Kidney (tissue), 14 donors: ENCODE data around the gene PROX2. TPM values are rescaled to one million over a fixed set of nuclear protein-coding genes. Genes with fewer than 3 reads are reported as not detected.

Source experiments
- DNase-seq, 5 donors: peaks; one replicate each; pipeline ENCODE4 v3.0.0-alpha.2; 2013 to 2020
- FAIRE-seq: peaks from 2 replicates; lab custom pipeline; 2012; peaks lifted over from hg19 to GRCh38; lab: Jason Lieb, UNC
- H3K27ac ChIP-seq, 2 donors: one replicate each; pipeline ENCODE4 v1.7.0; 2013; ENCODE audit warnings: low read depth in 2 of 2, low read length in 2 of 2, inconsistent platforms in 1 of 2
- H3K27me3 ChIP-seq: one replicate; pipeline ENCODE4 v1.7.1; 2013; ENCODE audit warnings: low read length, inconsistent platforms; ENCODE audit not compliant: control insufficient read depth, insufficient read depth
- H3K36me3 ChIP-seq, 3 donors: one replicate each; pipeline versions ENCODE4 v1.7.0 to v1.7.1; 2013; ENCODE audit warnings: low read length in 3 of 3, control low read depth in 1 of 3, inconsistent platforms in 1 of 3; ENCODE audit not compliant: insufficient read depth in 3 of 3, control insufficient read depth in 2 of 3
- H3K4me1 ChIP-seq, 3 donors: one replicate each; pipeline versions ENCODE4 v1.7.0 to v1.7.1; 2013; ENCODE audit warnings: low read length in 3 of 3, inconsistent platforms in 1 of 3, low read depth in 1 of 3; ENCODE audit not compliant: control insufficient read depth in 2 of 3, insufficient read depth in 2 of 3
- H3K4me3 ChIP-seq, 3 donors: one replicate each; pipeline versions ENCODE4 v1.7.0 to v1.8.1; 2013; ENCODE audit warnings: low read length in 3 of 3, control low read depth in 1 of 3, inconsistent platforms in 1 of 3
- H3K9ac ChIP-seq, 3 donors: one replicate each; pipeline versions ENCODE4 v1.7.0 to v1.7.1; 2013; ENCODE audit warnings: low read length in 3 of 3, control low read depth in 1 of 3, inconsistent platforms in 1 of 3
- H3K9me3 ChIP-seq, 3 donors: one replicate each; pipeline versions ENCODE4 v1.7.0 to v1.7.1; 2013; ENCODE audit warnings: low read length in 3 of 3, control low read depth in 1 of 3, inconsistent platforms in 1 of 3; ENCODE audit not compliant: control insufficient read depth in 2 of 3, insufficient read depth in 1 of 3
- CTCF ChIP-seq: IDR thresholded peaks from 3 replicates; pipeline ENCODE4 v1.5.1; 2012; ENCODE audit warnings: mild to moderate bottlenecking, moderate library complexity, borderline replicate concordance; ENCODE audit not compliant: insufficient read depth; ENCODE audit errors: extremely low read depth
- intact Hi-C: fragments of 100-400 bp; cut with DNase I; formaldehyde crosslinking; loops from one replicate; pipeline ENCODE4 v1.11.1; 2022
- polyA plus RNA-seq: library from polyadenylated mRNA; stranded (reverse); fragments of 350-450 nt; fragmentation: Illumina TruSeq; extraction: RNeasy Lipid Tissue Mini Kit (QIAGEN cat#74804); gene quantifications from one replicate; pipeline ENCODE4 v1.2.3, GENCODE V29; 2014; ENCODE audit warnings: low read depth, low replicate concordance; ENCODE audit not compliant: insufficient read depth
- total RNA-seq: library from RNA; stranded (reverse); fragmentation: NEBNext Ultra II Directional; extraction: Animal tissue kit (Norgen Biotek cat#: 25700); gene quantifications from one replicate; pipeline ENCODE4 v1.2.1, GENCODE V29; 2021
- donor health status: control.
- donor health status: control.
- donor health status: control.
- donor health status: control.
- donor health status: control.
- donor health status: DM: yes; HTN: yes; CAD: no.
- donor health status: Normal renal cell carcinoma (clear cell type).

Gene PROX2
- total and polyA plus RNA-seq, 2 donors from 2014 or later, result not detected

- H3K9me3 ChIP-seq, result no peaks in the 10 kb centered on the region
- no peak for TF ChIP-seq CTCF
- H3K9ac ChIP-seq, result no peak overlapping the region
- DNase-seq (no peak), FAIRE-seq (no peak)
- no peak overlapping the region for H3K4me3 ChIP-seq
- peaks cover 0 to 4% (median 0%) of the 10 kb centered on the region in 3 donors for H3K4me1 ChIP-seq
- intact Hi-C loops, result no loop called here
- H3K27ac ChIP-seq, result no peak overlapping the region
- H3K27me3 ChIP-seq, result no peaks in the 10 kb centered on the region
- H3K36me3 ChIP-seq, result peaks cover 0 to 2% (median 0%) of the 10 kb centered on the region in 3 donors
These were observed 35.3 kb downstream of the PROX2 start for GRCh38 chr14:74840603-74841030.

GRCh38 chr14:74838166-74838565, 37.8 kb downstream of the PROX2 start:
- no peaks in the 10 kb centered on the region for H3K27me3 ChIP-seq
- no peak for DNase-seq
- intact Hi-C loops, result no loop called here
- H3K27ac ChIP-seq, result peak overlapping the region in 1 of 2 donors; percentile 80
- TF ChIP-seq CTCF, result no peak
- peak; percentile 51 for FAIRE-seq
- H3K9me3 ChIP-seq, result no peaks in the 10 kb centered on the region
- H3K36me3 ChIP-seq, result peaks cover 0 to 5% (median 0%) of the 10 kb centered on the region in 3 donors
- H3K4me3 ChIP-seq, result no peak overlapping the region
- no peak overlapping the region for H3K9ac ChIP-seq
- peaks cover 0 to 15% (median 6%) of the 10 kb centered on the region in 3 donors for H3K4me1 ChIP-seq

GRCh38 chr14:74836251-74836960, 39.5 kb downstream of the PROX2 start:
- no peak for FAIRE-seq
- no peaks in the 10 kb centered on the region for H3K27me3 ChIP-seq
- no peak for TF ChIP-seq CTCF
- H3K27ac ChIP-seq, result no peak overlapping the region
- H3K9ac ChIP-seq, result no peak overlapping the region
- peaks cover 0 to 15% (median 6%) of the 10 kb centered on the region in 3 donors for H3K4me1 ChIP-seq
- H3K4me3 ChIP-seq, result no peak overlapping the region
- H3K36me3 ChIP-seq, result peaks cover 0 to 5% (median 0%) of the 10 kb centered on the region in 3 donors
- H3K9me3 ChIP-seq, result no peaks in the 10 kb centered on the region
- no peak for DNase-seq
- intact Hi-C loops, result no loop called here
